Chondrocyte (in vitro differentiated cells): ENCODE data around the gene PPIAL4G. TPM values are rescaled to one million over a fixed set of nuclear protein-coding genes. Genes with fewer than 3 reads are reported as not detected.

Experiments used
- total RNA-seq: library from RNA; stranded (reverse); gene quantifications from 3 replicates; pipeline ENCODE4 v1.2.1, GENCODE V29; 2021

Gene PPIAL4G
- total RNA-seq, 1 donor from 2014 or later, result not detected

Other genes with a start within 250 kb of the PPIAL4G start
- 21.7 to 24.6 TPM (median 21.9 TPM) in 3 replicates for gene NBPF14, start 112.7 kb upstream of the PPIAL4G start, total RNA-seq